ENCODE results near the gene OTUB2.

OTUB2 gene

DNA sequence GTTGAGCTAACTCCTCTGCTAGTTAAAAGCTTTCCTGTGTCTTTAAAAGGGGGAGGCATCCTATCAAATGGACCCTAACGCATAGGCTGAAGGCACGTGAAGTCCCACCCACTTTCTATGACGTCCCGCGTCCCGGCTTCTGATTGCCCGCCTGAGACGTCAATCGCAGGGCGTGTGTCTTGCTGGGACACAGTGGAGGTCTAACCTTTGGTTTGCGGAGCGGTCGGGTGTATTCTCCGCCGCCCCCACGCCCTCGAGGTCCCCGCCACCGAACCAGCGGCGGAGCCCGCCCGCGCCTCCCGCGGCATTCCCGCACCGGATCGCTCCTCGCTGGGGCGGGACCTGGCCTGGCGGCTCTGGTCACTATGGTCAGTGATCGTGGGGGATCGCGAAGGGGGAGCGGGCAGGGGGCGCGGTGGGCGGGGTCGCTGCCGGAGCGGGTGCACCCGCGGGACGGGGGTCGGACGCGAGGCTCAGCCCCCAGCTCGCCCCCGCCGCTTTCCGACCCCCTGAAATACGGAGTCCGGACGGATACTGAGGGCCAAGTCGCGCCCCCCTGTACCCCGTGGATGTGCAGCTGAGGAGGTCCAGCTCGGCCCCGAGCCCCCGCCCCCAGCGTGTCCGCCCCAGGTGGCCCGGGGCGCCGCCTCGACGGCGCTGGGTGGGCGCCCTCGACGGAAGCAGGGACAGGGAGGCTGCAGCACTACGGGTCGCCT, at the start of gene OTUB2:
TSS of gene OTUB2 (plus strand) at position 168 of the 716 bp plus-strand sequence. CDS start at position 366, 198 bp downstream.
- Histone ChIP-seq H3K27ac (ENCODE audit: low read depth, low read length) (no peak within 1 kb of the TSS), H3K9me3 (ENCODE audit: control insufficient read depth in 5 of 5, low read length in 5 of 5) (no peaks in the 10 kb centered on the region), H3K27me3 (ENCODE audit: control insufficient read depth in 5 of 5, insufficient read depth in 4 of 5, low read length in 5 of 5) (no peaks in the 10 kb centered on the region), H3K4me3 (ENCODE audit: low read depth in 1 of 5, low read length in 5 of 5) (peak within 1 kb of the TSS; percentile 49 to 66 (median 57)), H3K9ac (ENCODE audit: low read length in 5 of 5) (no peak within 1 kb of the TSS), H3K36me3 (ENCODE audit: control insufficient read depth in 5 of 5, insufficient read depth in 5 of 5, low read length in 5 of 5) (no peaks in the 10 kb centered on the region), H3K4me1 (ENCODE audit: control insufficient read depth in 5 of 5, insufficient read depth in 5 of 5, low read length in 5 of 5) (peaks cover 0 to 43% (median 32%) of the 10 kb centered on the region in 5 donors)

DNA sequence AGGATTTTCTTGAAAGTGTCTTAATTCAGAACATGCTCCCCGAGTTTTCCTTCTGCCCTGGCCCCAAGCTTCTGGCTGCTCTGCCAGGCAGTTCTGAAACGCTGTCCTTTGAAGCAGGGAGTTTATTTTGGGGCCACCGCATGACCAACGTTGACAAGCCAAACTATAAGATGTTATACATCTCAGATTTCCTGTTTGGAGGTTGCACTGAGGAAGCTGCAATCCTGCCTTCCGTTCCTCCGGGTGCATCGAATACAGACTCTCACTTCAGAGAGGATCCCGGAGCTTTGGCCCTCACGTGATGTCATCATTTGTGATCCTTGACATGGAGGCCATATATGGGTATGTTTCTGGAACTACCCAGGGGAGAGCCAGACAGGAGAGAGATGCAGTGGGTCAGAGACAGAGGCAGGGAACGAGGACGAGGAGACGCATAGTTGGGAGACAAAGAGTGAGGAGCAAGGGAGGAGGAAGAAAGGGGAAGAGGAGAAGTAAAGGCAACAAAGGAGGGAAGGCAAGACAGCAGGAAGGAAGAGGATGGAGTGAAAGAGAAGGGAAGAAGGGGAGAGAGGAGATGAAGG, 49.6 kb upstream of the OTUB2 start, which contains the start of gene ASB2:
TSS of gene ASB2 (minus strand) at position 94 of the 581 bp plus-strand sequence. CDS start 12,031 bp downstream, outside the sequence.
- no peak within 1 kb of the TSS for H3K27ac ChIP-seq (ENCODE audit: low read depth, low read length)
- H3K9me3 ChIP-seq (ENCODE audit: control insufficient read depth in 5 of 5, low read length in 5 of 5) = peaks cover 0 to 8% (median 0%) of the 10 kb centered on the region in 5 donors
- H3K27me3 ChIP-seq (ENCODE audit: control insufficient read depth in 5 of 5, insufficient read depth in 4 of 5, low read length in 5 of 5) = peaks cover 3 to 13% (median 5%) of the 10 kb centered on the region in 5 donors
- no peaks in the 10 kb centered on the region for H3K36me3 ChIP-seq (ENCODE audit: control insufficient read depth in 5 of 5, insufficient read depth in 5 of 5, low read length in 5 of 5)
- no peak within 1 kb of the TSS for H3K4me3 ChIP-seq (ENCODE audit: low read depth in 1 of 5, low read length in 5 of 5)
- H3K4me1 ChIP-seq (ENCODE audit: control insufficient read depth in 5 of 5, insufficient read depth in 5 of 5, low read length in 5 of 5) = peaks cover 0 to 13% (median 3%) of the 10 kb centered on the region in 5 donors
- no peak within 1 kb of the TSS for H3K9ac ChIP-seq (ENCODE audit: low read length in 5 of 5)

DNA sequence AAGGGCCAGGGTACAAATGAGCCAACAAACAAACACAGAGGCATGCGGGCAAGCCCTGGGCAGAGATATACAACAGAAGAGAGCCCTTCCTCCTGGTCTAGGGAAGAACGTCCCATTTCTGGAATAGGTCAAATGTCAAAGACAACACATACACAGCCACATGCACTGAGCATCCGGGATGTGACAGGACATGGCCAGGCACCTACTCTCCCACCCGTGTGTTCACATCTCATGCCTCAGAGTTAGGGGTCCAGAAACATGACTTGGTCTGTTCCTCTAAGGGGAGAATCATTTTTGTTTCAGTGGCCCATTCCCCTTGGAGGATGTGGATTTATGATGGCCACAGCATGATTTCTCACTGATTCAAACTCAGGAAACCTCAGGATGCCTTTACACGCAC, 49.0 kb upstream of the OTUB2 start:
- H3K36me3 ChIP-seq (ENCODE audit: control insufficient read depth in 5 of 5, insufficient read depth in 5 of 5, low read length in 5 of 5) = no peaks in the 10 kb centered on the region
- H3K9me3 ChIP-seq (ENCODE audit: control insufficient read depth in 5 of 5, low read length in 5 of 5) = peaks cover 0 to 8% (median 0%) of the 10 kb centered on the region in 5 donors
- peaks cover 0 to 13% (median 3%) of the 10 kb centered on the region in 5 donors for H3K4me1 ChIP-seq (ENCODE audit: control insufficient read depth in 5 of 5, insufficient read depth in 5 of 5, low read length in 5 of 5)
- no peak overlapping the region for H3K4me3 ChIP-seq (ENCODE audit: low read depth in 1 of 5, low read length in 5 of 5)
- H3K9ac ChIP-seq (ENCODE audit: low read length in 5 of 5) = no peak overlapping the region
- H3K27me3 ChIP-seq (ENCODE audit: control insufficient read depth in 5 of 5, insufficient read depth in 4 of 5, low read length in 5 of 5) = peaks cover 3 to 13% (median 5%) of the 10 kb centered on the region in 5 donors
- H3K27ac ChIP-seq (ENCODE audit: low read depth, low read length) = no peak overlapping the region

DNA sequence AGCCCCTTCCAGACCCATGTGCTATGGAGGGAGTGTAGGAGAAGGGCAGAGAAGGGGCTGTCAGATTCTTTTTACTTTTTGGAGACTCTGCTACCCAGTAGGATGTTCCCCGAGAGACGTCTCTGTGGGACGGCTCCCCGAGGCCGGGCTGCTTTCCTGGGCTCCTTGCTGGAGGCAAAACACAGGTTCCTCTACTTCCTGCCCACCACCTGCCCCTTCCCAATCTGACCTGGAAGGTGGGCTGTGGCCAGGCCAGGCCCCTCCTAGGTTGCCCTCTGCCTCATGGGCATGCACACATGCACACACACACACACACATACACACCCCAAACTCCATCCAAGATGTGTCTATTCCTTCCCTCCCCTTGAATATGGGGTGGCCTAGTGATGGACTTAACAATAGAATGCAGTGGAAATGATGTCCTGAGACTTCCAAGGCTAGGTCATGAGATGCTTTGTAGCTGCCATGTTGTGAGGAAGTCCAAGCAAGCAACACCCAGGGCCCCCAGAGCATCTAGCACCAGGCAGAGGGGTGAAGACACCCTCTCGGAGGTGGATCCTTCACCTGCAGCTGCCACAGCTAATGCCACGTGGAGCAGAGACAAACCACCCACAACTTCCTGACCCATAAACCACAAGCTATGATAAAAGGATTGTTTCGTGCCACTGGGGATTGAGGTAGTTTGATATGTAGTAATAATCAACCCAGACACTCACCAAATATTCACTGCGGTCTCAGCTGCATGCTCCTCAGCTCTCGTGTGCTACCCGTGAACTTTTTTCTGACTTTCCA, 48.2 kb upstream of the OTUB2 start:
- peaks cover 0 to 8% (median 0%) of the 10 kb centered on the region in 5 donors for H3K9me3 ChIP-seq (ENCODE audit: control insufficient read depth in 5 of 5, low read length in 5 of 5)
- H3K27ac ChIP-seq (ENCODE audit: low read depth, low read length) = no peak overlapping the region
- H3K27me3 ChIP-seq (ENCODE audit: control insufficient read depth in 5 of 5, insufficient read depth in 4 of 5, low read length in 5 of 5) = peaks cover 3 to 13% (median 3%) of the 10 kb centered on the region in 5 donors
- no peaks in the 10 kb centered on the region for H3K36me3 ChIP-seq (ENCODE audit: control insufficient read depth in 5 of 5, insufficient read depth in 5 of 5, low read length in 5 of 5)
- H3K4me3 ChIP-seq (ENCODE audit: low read depth in 1 of 5, low read length in 5 of 5) = no peak overlapping the region
- no peak overlapping the region for H3K9ac ChIP-seq (ENCODE audit: low read length in 5 of 5)
- peaks cover 0 to 13% (median 3%) of the 10 kb centered on the region in 5 donors for H3K4me1 ChIP-seq (ENCODE audit: control insufficient read depth in 5 of 5, insufficient read depth in 5 of 5, low read length in 5 of 5)

DNA sequence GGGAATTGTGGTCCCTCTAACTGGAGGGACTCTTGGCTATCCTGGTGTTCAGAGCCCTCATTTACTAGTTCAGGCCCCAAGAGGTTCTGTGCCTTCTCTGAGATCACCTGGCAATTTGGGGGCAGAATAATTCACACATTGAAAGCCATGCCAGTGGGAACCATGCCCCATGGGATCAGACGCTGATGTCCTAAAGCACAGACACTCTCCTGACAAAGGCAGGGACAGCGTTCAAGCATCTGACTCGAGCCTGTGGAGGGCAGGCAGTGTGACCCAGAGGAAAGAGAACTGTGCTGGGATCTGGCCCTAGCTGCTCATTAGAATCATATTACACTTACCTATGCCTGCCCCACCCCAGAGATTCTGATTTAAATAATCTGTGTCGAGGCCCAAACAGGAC, 47.4 kb upstream of the OTUB2 start:
- Histone ChIP-seq H3K4me1 (ENCODE audit: control insufficient read depth in 5 of 5, insufficient read depth in 5 of 5, low read length in 5 of 5) (peaks cover 0 to 13% (median 3%) of the 10 kb centered on the region in 5 donors), H3K27me3 (ENCODE audit: control insufficient read depth in 5 of 5, insufficient read depth in 4 of 5, low read length in 5 of 5) (peaks cover 3 to 13% (median 6%) of the 10 kb centered on the region in 5 donors), H3K36me3 (ENCODE audit: control insufficient read depth in 5 of 5, insufficient read depth in 5 of 5, low read length in 5 of 5) (no peaks in the 10 kb centered on the region), H3K9ac (ENCODE audit: low read length in 5 of 5) (no peak overlapping the region), H3K9me3 (ENCODE audit: control insufficient read depth in 5 of 5, low read length in 5 of 5) (peaks cover 0 to 8% (median 0%) of the 10 kb centered on the region in 5 donors), H3K27ac (ENCODE audit: low read depth, low read length) (no peak overlapping the region), H3K4me3 (ENCODE audit: low read depth in 1 of 5, low read length in 5 of 5) (no peak overlapping the region)

DNA sequence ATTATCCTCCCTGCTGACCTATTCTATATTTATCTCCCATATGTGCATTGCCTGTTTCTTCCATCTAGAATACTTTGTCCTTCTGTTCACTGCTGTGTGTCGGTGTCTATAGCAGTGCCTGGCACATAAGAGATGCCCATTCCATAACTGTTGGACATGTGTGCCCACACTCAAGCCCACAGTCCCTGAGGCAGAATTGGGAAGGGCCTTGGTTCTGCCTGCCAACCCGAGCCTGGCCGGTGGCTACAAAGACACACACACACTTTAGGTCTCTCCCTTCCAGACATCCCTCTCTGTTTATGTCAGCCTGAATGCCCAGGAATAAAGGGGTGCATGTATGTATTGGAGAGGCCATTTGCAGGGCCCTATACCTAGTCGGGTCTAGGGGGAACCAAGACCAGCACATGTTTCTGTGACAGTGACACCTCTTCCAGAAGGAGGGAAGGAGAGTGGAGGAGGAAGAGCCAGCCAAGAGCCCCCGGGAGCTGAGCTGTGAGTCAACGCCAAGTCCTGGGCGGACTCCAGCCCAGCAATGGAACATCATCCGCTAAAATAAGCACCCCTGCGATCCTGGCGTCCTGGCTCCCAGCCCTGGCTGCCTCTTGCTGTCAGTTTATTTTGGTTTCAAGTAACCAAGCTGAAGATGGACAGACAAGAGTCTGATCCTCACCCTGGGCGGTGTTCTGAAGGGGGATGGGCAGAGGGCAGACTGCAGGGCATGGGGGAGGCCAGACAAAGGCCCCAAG, 45.5 kb upstream of the OTUB2 start:
- H3K4me1 ChIP-seq (ENCODE audit: control insufficient read depth in 5 of 5, insufficient read depth in 5 of 5, low read length in 5 of 5) = peaks cover 0 to 11% (median 3%) of the 10 kb centered on the region in 5 donors
- no peak overlapping the region for H3K27ac ChIP-seq (ENCODE audit: low read depth, low read length)
- H3K4me3 ChIP-seq (ENCODE audit: low read depth in 1 of 5, low read length in 5 of 5) = no peak overlapping the region
- H3K9me3 ChIP-seq (ENCODE audit: control insufficient read depth in 5 of 5, low read length in 5 of 5) = peaks cover 0 to 8% (median 0%) of the 10 kb centered on the region in 5 donors
- H3K36me3 ChIP-seq (ENCODE audit: control insufficient read depth in 5 of 5, insufficient read depth in 5 of 5, low read length in 5 of 5) = no peaks in the 10 kb centered on the region
- no peak overlapping the region for H3K9ac ChIP-seq (ENCODE audit: low read length in 5 of 5)
- H3K27me3 ChIP-seq (ENCODE audit: control insufficient read depth in 5 of 5, insufficient read depth in 4 of 5, low read length in 5 of 5) = peaks cover 3 to 11% (median 6%) of the 10 kb centered on the region in 5 donors

DNA sequence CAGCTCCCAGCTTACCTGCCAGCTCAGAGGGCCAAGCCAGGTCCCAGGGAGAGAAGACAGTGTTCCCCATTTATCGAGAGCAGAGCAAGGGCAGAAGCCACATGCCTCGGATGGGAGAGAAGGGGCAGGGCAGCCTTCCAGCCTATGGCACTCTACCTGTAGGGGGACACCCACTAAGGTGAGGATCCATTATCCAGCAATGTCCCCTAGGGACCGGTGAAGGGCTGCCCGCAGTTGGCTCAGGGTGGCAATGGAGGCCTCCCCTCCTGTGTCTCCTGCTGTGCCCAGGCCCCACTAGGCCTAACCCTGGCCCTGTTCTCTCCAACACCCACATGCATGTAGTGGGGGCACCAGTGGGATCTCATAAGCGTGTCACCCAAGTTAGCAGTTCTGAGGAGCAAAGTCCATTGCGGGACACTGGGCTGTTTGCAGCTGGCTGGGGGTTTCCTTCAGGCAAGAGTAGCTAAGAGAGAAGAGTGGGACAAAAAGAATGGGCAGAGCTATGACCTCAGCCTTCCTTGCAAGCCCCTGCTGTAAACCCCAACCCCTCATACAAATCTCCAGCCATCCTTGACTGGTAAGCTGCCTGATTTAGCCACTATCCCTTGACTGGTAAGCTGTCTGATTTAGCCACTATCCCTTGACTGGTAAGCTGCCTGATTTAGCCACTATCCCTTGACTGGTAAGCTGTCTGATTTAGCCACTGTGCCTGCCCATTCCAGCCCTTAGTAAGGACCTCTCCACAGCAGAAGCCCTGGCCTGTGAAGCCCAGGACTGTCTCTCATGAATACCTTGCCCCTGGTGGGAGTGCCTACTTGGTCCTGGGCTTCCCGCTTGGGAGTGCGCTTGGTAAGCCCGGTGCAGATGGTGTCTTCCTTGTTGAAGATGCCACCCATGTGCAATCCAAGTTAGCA, 44.6 kb upstream of the OTUB2 start:
- no peak overlapping the region for H3K27ac ChIP-seq (ENCODE audit: low read depth, low read length)
- H3K4me3 ChIP-seq (ENCODE audit: low read depth in 1 of 5, low read length in 5 of 5) = no peak overlapping the region
- no peaks in the 10 kb centered on the region for H3K36me3 ChIP-seq (ENCODE audit: control insufficient read depth in 5 of 5, insufficient read depth in 5 of 5, low read length in 5 of 5)
- H3K9me3 ChIP-seq (ENCODE audit: control insufficient read depth in 5 of 5, low read length in 5 of 5) = peaks cover 0 to 8% (median 0%) of the 10 kb centered on the region in 5 donors
- H3K4me1 ChIP-seq (ENCODE audit: control insufficient read depth in 5 of 5, insufficient read depth in 5 of 5, low read length in 5 of 5) = peaks cover 0 to 6% (median 0%) of the 10 kb centered on the region in 5 donors
- H3K9ac ChIP-seq (ENCODE audit: low read length in 5 of 5) = no peak overlapping the region
- H3K27me3 ChIP-seq (ENCODE audit: control insufficient read depth in 5 of 5, insufficient read depth in 4 of 5, low read length in 5 of 5) = peaks cover 3 to 9% (median 6%) of the 10 kb centered on the region in 5 donors

DNA sequence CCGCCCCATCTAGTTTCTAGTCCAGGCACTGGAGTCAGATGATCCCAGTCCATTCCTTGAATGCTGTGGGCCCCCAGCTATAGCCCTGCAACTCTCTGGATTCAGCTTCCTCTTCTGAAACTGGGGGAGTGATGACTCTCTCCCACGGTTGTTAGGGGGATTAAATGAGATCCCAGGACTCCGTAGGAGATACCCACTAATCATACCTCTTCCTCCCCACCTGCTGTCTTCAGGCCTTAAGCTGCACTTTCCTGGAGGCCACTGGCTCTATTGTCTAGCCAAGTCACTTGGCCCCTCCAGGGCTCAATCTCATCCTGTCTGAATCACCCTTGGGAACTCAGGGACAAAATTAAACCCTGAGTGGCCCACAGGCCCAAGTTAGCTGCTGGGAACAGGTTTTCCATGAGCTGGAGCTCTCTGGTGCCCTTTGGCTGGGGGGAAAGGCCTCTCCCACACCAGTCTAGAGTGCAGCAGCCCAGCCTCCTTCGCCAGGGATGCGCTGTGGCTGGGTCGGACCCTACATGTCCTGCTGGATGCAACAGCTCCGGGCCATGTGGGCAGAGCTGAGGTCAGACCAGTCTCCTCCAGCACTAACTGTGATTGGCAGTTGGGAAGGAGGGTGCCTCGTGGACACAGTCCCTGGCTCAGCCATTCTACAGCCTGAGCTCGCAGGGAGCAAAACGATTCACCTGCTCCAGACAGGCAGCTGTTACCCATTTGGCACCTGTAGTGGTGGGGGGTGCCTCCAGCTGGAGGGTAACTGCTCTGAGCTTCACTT, 43.7 kb upstream of the OTUB2 start:
- Histone ChIP-seq H3K4me1 (ENCODE audit: control insufficient read depth in 5 of 5, insufficient read depth in 5 of 5, low read length in 5 of 5) (peaks cover 0 to 13% (median 7%) of the 10 kb centered on the region in 5 donors), H3K27me3 (ENCODE audit: control insufficient read depth in 5 of 5, insufficient read depth in 4 of 5, low read length in 5 of 5) (peaks cover 0 to 5% (median 3%) of the 10 kb centered on the region in 5 donors), H3K27ac (ENCODE audit: low read depth, low read length) (no peak overlapping the region), H3K36me3 (ENCODE audit: control insufficient read depth in 5 of 5, insufficient read depth in 5 of 5, low read length in 5 of 5) (no peaks in the 10 kb centered on the region), H3K9me3 (ENCODE audit: control insufficient read depth in 5 of 5, low read length in 5 of 5) (peaks cover 0 to 8% (median 0%) of the 10 kb centered on the region in 5 donors), H3K4me3 (ENCODE audit: low read depth in 1 of 5, low read length in 5 of 5) (no peak overlapping the region), H3K9ac (ENCODE audit: low read length in 5 of 5) (no peak overlapping the region)
